Measurements from ENCODE around the gene CBARP.

Gene CBARP

GRCh38 chr19:1237027-1237659 is 662 bp downstream of the CBARP start:
- DNase-seq (ENCODE audit: insufficient read length, low spot score) = no peak
- no peak for FAIRE-seq
- TF ChIP-seq CTCF (IDR thresholded peaks at IDR 0.05; ENCODE audit: insufficient read depth, missing control alignments) = no peak

DNA sequence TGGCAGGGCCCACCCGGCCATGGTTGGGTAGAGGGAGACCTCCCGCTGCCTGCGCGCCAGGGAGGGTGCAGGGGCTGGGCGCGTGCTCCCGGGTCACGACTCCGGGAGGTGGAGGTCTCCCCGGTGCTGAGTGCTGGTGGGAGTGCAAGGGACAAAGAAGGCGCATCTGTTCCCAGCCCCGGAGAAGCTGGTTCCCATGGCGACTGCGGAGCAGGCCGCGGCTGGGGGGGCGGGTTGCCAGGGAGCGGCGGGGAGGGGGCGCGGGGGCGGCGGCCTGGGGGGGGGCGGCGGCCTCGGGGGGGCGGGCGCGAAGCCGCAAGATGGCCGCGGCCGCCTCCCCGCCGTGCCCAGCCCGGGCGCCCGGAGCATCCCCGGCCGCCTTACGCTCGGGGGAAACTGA is 1.2 kb downstream of the CBARP start:
- FAIRE-seq (no peak), DNase-seq (ENCODE audit: insufficient read length, low spot score) (no peak)

GRCh38 chr19:1235625-1236538 is 1.9 kb downstream of the CBARP start:
- FAIRE-seq (no peak), DNase-seq (ENCODE audit: insufficient read length, low spot score) (no peak)
- no peak for TF ChIP-seq CTCF (IDR thresholded peaks at IDR 0.05; ENCODE audit: insufficient read depth, missing control alignments)

More for the DNA sequence above, 1.2 kb downstream of the CBARP start:
- no peak for TF ChIP-seq CTCF (IDR thresholded peaks at IDR 0.05; ENCODE audit: insufficient read depth, missing control alignments)

GRCh38 chr19:1234955-1235380 is 2.8 kb downstream of the CBARP start:
- FAIRE-seq (no peak), DNase-seq (ENCODE audit: insufficient read length, low spot score) (no peak)
- TF ChIP-seq CTCF (IDR thresholded peaks at IDR 0.05; ENCODE audit: insufficient read depth, missing control alignments) = no peak

- no peak for TF ChIP-seq CTCF (IDR thresholded peaks at IDR 0.05; ENCODE audit: insufficient read depth, missing control alignments)
- no peak for DNase-seq (ENCODE audit: insufficient read length, low spot score)
- no peak for FAIRE-seq
These were observed 3.5 kb downstream of the CBARP start for GRCh38 chr19:1234051-1234954.

DNA sequence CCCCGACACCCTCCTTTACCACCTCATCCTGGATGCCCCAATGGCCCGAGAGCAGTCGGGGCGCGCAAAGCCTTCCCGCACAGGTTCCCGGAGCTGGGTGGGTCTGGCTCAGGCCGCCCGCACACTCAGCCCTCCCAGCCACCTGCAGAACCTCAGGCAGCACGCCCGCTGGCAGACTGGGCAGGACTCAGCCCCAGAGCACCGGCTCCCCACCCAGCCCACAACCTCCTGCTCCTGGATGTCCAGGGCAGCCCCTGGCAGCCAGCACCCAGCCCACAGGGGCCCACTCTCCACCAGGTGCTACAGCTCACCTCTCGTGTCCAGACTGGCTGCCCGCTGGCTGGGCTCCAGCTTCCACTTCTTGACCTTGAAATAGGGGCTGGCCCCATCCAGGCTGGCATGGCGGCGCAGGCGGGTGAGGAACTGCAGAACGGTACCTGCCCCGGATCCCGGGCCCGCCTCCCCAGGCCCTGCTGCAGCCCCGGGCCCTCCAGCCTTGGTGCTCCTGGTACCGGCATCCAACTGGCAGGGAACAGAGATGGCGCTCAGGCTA is 4.6 kb downstream of the CBARP start:
- no peak for DNase-seq (ENCODE audit: insufficient read length, low spot score)
- no peak for TF ChIP-seq CTCF (IDR thresholded peaks at IDR 0.05; ENCODE audit: insufficient read depth, missing control alignments)
- FAIRE-seq = no peak
